KMS-11 (cell line): ENCODE measurements around the gene B9D2.

Source experiments
- H2AFZ ChIP-seq: fragments of 200-600 bp; sonication (generic); 2 replicates; pipeline ENCODE4 v1.6.1; 2016; ENCODE audit warnings: antibody characterized with exemption, mixed run types, low read depth
- H3K27ac ChIP-seq: fragments of 200-600 bp; sonication (generic); 2 replicates; pipeline ENCODE4 v1.6.1; 2016; ENCODE audit warnings: mild to moderate bottlenecking, mixed run types
- H3K27me3 ChIP-seq: fragments of 200-600 bp; sonication (generic); 2 replicates; pipeline ENCODE4 v1.6.1; 2017; ENCODE audit warnings: mild to moderate bottlenecking, low read depth, mixed run types, moderate library complexity; ENCODE audit not compliant: insufficient read depth
- H3K36me3 ChIP-seq: fragments of 200-600 bp; sonication (generic); 2 replicates; pipeline ENCODE4 v1.6.1; 2017; ENCODE audit warnings: mild to moderate bottlenecking, mixed run types; ENCODE audit not compliant: insufficient read depth
- H3K4me1 ChIP-seq: fragments of 200-600 bp; sonication (generic); 2 replicates; pipeline ENCODE4 v1.6.1; 2016; ENCODE audit warnings: mild to moderate bottlenecking, low read depth, mixed run types; ENCODE audit not compliant: poor library complexity, severe bottlenecking
- H3K4me2 ChIP-seq: fragments of 200-600 bp; sonication (generic); 2 replicates; pipeline ENCODE4 v1.7.0; 2016; ENCODE audit warnings: mild to moderate bottlenecking, mixed run types
- H3K4me3 ChIP-seq: fragments of 200-600 bp; sonication (generic); IDR thresholded peaks from 2 replicates; pipeline ENCODE4 v1.6.1; 2017; ENCODE audit warnings: low read depth, low read length, mixed read lengths; ENCODE audit not compliant: insufficient read depth
- H3K79me2 ChIP-seq: fragments of 200-600 bp; sonication (generic); 2 replicates; pipeline ENCODE4 v1.6.1; 2016; ENCODE audit warnings: low read depth, mixed run types; ENCODE audit not compliant: insufficient read depth
- H3K9ac ChIP-seq: fragments of 200-600 bp; sonication (generic); 2 replicates; pipeline ENCODE4 v1.6.1; 2016; ENCODE audit warnings: mild to moderate bottlenecking, mixed run types
- H4K20me1 ChIP-seq: fragments of 200-600 bp; sonication (generic); 2 replicates; pipeline ENCODE4 v1.6.1; 2016; ENCODE audit warnings: mild to moderate bottlenecking, mixed run types; ENCODE audit not compliant: insufficient read depth
- TF ChIP-seq, protein P1 (sequence below): fragments of 200-600 bp; sonication (generic); conservative IDR thresholded peaks from 2 replicates; pipeline ENCODE4 v1.6.1; 2017; ENCODE audit warnings: low read depth, mild to moderate bottlenecking, antibody characterized with exemption, low read length, moderate library complexity, mixed read lengths

The B9D2 gene

GRCh38 chr19:41405776-41406175 lies 41.8 kb upstream of the B9D2 start:
- no peak overlapping the region for H3K4me2 ChIP-seq

DNA sequence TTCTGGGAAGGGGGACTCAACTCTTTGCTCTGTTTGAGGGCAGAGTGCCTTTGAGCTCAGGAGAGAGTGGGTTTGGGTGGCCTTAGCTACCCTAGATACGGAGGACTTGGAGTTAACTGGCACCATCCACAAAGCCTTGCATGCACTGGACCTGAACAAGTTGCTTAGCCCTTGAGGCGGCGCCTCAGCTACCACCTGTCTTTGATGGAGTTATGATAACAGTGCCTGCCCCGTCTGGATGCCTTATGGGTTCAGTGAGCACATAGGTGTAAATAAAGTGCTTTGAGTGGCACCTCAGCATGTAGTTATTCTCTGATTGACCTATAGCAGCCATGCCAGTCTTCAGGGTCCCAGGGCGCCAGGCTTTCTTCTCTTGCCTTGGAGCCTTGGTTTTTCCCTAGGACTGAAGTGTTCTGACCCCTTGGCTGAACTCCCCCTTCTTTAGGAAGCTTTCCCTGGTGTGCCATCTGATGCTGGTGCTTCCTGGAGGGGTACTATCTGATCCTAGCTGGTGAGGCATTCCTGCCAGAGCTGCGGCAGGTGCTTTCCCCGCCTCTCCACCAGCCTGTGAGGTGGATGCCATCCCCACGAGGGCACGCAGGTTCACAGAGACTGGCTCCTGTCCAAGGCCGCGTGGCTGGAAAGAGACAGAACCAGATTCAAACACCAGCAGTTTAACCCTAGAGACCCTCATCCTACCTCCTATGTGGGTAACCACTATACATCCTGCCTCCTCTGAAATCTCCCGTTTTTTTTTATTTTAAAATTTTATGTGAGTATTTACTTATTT lies 39.4 kb upstream of the B9D2 start:
- no peak overlapping the region for H2AFZ ChIP-seq
- peaks cover 31% of the 10 kb centered on the region for H3K4me1 ChIP-seq
- no peaks in the 10 kb centered on the region for H3K27me3 ChIP-seq
- peaks cover 23% of the 10 kb centered on the region for H3K79me2 ChIP-seq
- no peak overlapping the region for H3K4me2 ChIP-seq
- TF ChIP-seq, protein P1, sequence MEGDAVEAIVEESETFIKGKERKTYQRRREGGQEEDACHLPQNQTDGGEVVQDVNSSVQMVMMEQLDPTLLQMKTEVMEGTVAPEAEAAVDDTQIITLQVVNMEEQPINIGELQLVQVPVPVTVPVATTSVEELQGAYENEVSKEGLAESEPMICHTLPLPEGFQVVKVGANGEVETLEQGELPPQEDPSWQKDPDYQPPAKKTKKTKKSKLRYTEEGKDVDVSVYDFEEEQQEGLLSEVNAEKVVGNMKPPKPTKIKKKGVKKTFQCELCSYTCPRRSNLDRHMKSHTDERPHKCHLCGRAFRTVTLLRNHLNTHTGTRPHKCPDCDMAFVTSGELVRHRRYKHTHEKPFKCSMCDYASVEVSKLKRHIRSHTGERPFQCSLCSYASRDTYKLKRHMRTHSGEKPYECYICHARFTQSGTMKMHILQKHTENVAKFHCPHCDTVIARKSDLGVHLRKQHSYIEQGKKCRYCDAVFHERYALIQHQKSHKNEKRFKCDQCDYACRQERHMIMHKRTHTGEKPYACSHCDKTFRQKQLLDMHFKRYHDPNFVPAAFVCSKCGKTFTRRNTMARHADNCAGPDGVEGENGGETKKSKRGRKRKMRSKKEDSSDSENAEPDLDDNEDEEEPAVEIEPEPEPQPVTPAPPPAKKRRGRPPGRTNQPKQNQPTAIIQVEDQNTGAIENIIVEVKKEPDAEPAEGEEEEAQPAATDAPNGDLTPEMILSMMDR, result no peak
- no peak overlapping the region for H3K4me3 ChIP-seq
- H3K9ac ChIP-seq, result no peak overlapping the region
- no peaks in the 10 kb centered on the region for H3K36me3 ChIP-seq
- no peaks in the 10 kb centered on the region for H4K20me1 ChIP-seq
- no peak overlapping the region for H3K27ac ChIP-seq

More at GRCh38 chr19:41405776-41406175, 41.8 kb upstream of the B9D2 start:
- Histone ChIP-seq H3K36me3 (no peaks in the 10 kb centered on the region), H3K27ac (no peak overlapping the region), H3K27me3 (no peaks in the 10 kb centered on the region), H3K4me3 (no peak overlapping the region), H3K9ac (no peak overlapping the region), H3K4me1 (peaks cover 43% of the 10 kb centered on the region), H2AFZ (no peak overlapping the region), H4K20me1 (no peaks in the 10 kb centered on the region), H3K79me2 (peaks cover 9% of the 10 kb centered on the region; the same call in 1 of the 2 replicates)
- TF ChIP-seq, protein P1, result no peak

- no peak overlapping the region for H2AFZ ChIP-seq
- no peak overlapping the region for H3K4me2 ChIP-seq
- peaks cover 19% of the 10 kb centered on the region for H3K4me1 ChIP-seq
- TF ChIP-seq, protein P1, result no peak
- peaks cover 30% of the 10 kb centered on the region for H3K79me2 ChIP-seq
- H3K27me3 ChIP-seq, result no peaks in the 10 kb centered on the region
- no peaks in the 10 kb centered on the region for H4K20me1 ChIP-seq
- no peak overlapping the region; the same call in 1 of the 2 replicates for H3K27ac ChIP-seq
- no peaks in the 10 kb centered on the region for H3K36me3 ChIP-seq
- no peak overlapping the region for H3K9ac ChIP-seq
- H3K4me3 ChIP-seq, result no peak overlapping the region
These were observed 38.1 kb upstream of the B9D2 start for GRCh38 chr19:41402010-41402409.

- TF ChIP-seq, protein P1, result no peak
- H3K4me1 ChIP-seq, result peaks cover 14% of the 10 kb centered on the region
- no peak overlapping the region for H3K4me3 ChIP-seq
- H3K36me3 ChIP-seq, result no peaks in the 10 kb centered on the region
- no peak overlapping the region for H2AFZ ChIP-seq
- no peak overlapping the region for H3K27ac ChIP-seq
- no peak overlapping the region for H3K4me2 ChIP-seq
- no peak overlapping the region for H3K9ac ChIP-seq
- peaks cover 34% of the 10 kb centered on the region for H3K79me2 ChIP-seq
- H4K20me1 ChIP-seq, result no peaks in the 10 kb centered on the region
- no peaks in the 10 kb centered on the region for H3K27me3 ChIP-seq
These were observed 37.5 kb upstream of the B9D2 start for GRCh38 chr19:41401483-41401882.
